IMR-90 (cell line): ENCODE data around the gene SSNA1. TPM values are rescaled to one million over a fixed set of nuclear protein-coding genes. Genes with fewer than 3 reads are reported as not detected.

Source experiments
- ATAC-seq: fragments of 200-7000 bp; cut with Tn5 transposase; 2 replicates; pipeline ENCODE4 v1.9.1; 2020; ENCODE audit warnings: low read depth, mild to moderate bottlenecking, moderate library complexity
- BruUV-seq: library from RNA; stranded (reverse); fragments of 400-500 nt; replicated peaks from 2 replicates; lab custom pipeline; 2021; lab: Mats Ljungman, UMichigan
- CTCF ChIA-PET: fragments of 300-600 bp; formaldehyde crosslinking; extraction: SDS; loops from one replicate; lab custom pipeline; 2021; ENCODE audit warnings: antibody characterized with exemption; lab: Yijun Ruan, JAX
- POLR2A ChIA-PET: fragments of 300-600 bp; sonication (Branson Sonifier 250); formaldehyde crosslinking; loops from one replicate; lab custom pipeline; 2022; ENCODE audit warnings: antibody characterized with exemption; ENCODE audit not compliant: unreplicated experiment; lab: Charles Lee
- DNase-seq: peaks from one replicate; pipeline ENCODE4 v3.0.0; 2013
- H2AFZ ChIP-seq: replicated peaks from 2 replicates; pipeline ENCODE3; 2013; ENCODE audit warnings: low read length, mild to moderate bottlenecking; ENCODE audit not compliant: poor library complexity
- H2AK5ac ChIP-seq: 2 replicates; pipeline ENCODE4 v1.6.1; 2013; ENCODE audit warnings: low read depth, low read length, inconsistent platforms
- H2AK9ac ChIP-seq: replicated peaks from 2 replicates; pipeline ENCODE3; 2013; ENCODE audit warnings: mild to moderate bottlenecking, low read depth, low read length, moderate library complexity; ENCODE audit not compliant: poor library complexity
- H2BK120ac ChIP-seq: 2 replicates; pipeline ENCODE4 v1.6.1; 2013; ENCODE audit warnings: low read depth, low read length, inconsistent platforms
- H2BK15ac ChIP-seq: 3 replicates; pipeline ENCODE4 v1.6.1; 2013; ENCODE audit warnings: low read depth, low read length, inconsistent platforms
- H2BK20ac ChIP-seq: 2 replicates; pipeline ENCODE4 v1.6.1; 2013; ENCODE audit warnings: low read depth, mild to moderate bottlenecking, inconsistent platforms, low read length, moderate library complexity
- H2BK5ac ChIP-seq: 2 replicates; pipeline ENCODE4 v1.6.1; 2013; ENCODE audit warnings: mild to moderate bottlenecking, low read depth, low read length, inconsistent platforms; ENCODE audit not compliant: poor library complexity, severe bottlenecking
- H3K14ac ChIP-seq: replicated peaks from 2 replicates; pipeline ENCODE4 v1.6.1; 2013; ENCODE audit warnings: low read depth, low read length, inconsistent platforms
- H3K18ac ChIP-seq: 2 replicates; pipeline ENCODE4 v1.6.1; 2013; ENCODE audit warnings: low read depth, low read length, control low read depth
- H3K23ac ChIP-seq: 2 replicates; pipeline ENCODE4 v1.6.1; 2013; ENCODE audit warnings: low read depth, low read length, inconsistent platforms
- H3K27ac ChIP-seq: 2 replicates; pipeline ENCODE4 v1.5.1; 2013; ENCODE audit warnings: mild to moderate bottlenecking, control low read depth, low read length; ENCODE audit not compliant: insufficient read depth
- H3K27me3 ChIP-seq: 2 replicates; pipeline ENCODE4 v1.6.1; 2013; ENCODE audit warnings: low read length; ENCODE audit not compliant: control insufficient read depth, insufficient read depth
- H3K36me3 ChIP-seq: 2 replicates; pipeline ENCODE4 v1.6.1; 2013; ENCODE audit warnings: low read length, mixed read lengths; ENCODE audit not compliant: control insufficient read depth, insufficient read depth
- H3K4ac ChIP-seq: 2 replicates; pipeline ENCODE4 v1.6.1; 2013; ENCODE audit warnings: low read depth, low read length, inconsistent platforms
- H3K4me1 ChIP-seq: 2 replicates; pipeline ENCODE4 v1.6.1; 2013; ENCODE audit warnings: low read length, mixed read lengths; ENCODE audit not compliant: control insufficient read depth, insufficient read depth
- H3K4me2 ChIP-seq: 2 replicates; pipeline ENCODE4 v1.6.1; 2013; ENCODE audit warnings: low read depth, mild to moderate bottlenecking, control low read depth, low read length, moderate library complexity
- H3K4me3 ChIP-seq: 2 replicates; pipeline ENCODE4 v1.5.1; 2013; ENCODE audit warnings: low read depth, mild to moderate bottlenecking, control low read depth, low read length, moderate library complexity; ENCODE audit not compliant: insufficient read depth
- H3K56ac ChIP-seq: 2 replicates; pipeline ENCODE4 v1.6.1; 2013; ENCODE audit warnings: low read length, inconsistent platforms; ENCODE audit not compliant: insufficient read depth; ENCODE audit errors: extremely low read depth
- H3K79me1 ChIP-seq, 2 experiments: 2 replicates each; pipeline ENCODE4 v1.6.1; 2013; ENCODE audit warnings: low read length in 2 of 2, inconsistent platforms in 1 of 2, low read depth in 1 of 2
- H3K9ac ChIP-seq: 2 replicates; pipeline ENCODE4 v1.6.1; 2013; ENCODE audit warnings: low read depth, low read length, control low read depth
- H3K9me1 ChIP-seq: 2 replicates; pipeline ENCODE4 v1.6.1; 2013; ENCODE audit warnings: low read length, inconsistent platforms; ENCODE audit not compliant: insufficient read depth
- H3K9me3 ChIP-seq: 2 replicates; pipeline ENCODE4 v1.6.1; 2013; ENCODE audit warnings: low read length; ENCODE audit not compliant: control insufficient read depth, insufficient read depth
- H4K20me1 ChIP-seq: 2 replicates; pipeline ENCODE4 v1.6.1; 2013; ENCODE audit warnings: low read length, inconsistent platforms; ENCODE audit not compliant: insufficient read depth
- H4K5ac ChIP-seq: 2 replicates; pipeline ENCODE4 v1.6.1; 2013; ENCODE audit warnings: mild to moderate bottlenecking, low read depth, low read length, control low read depth
- H4K8ac ChIP-seq, 2 experiments: 2 replicates each; pipeline ENCODE4 v1.6.1; 2013; ENCODE audit warnings: low read depth in 2 of 2, low read length in 2 of 2, control low read depth in 1 of 2, inconsistent platforms in 1 of 2
- H4K91ac ChIP-seq: 2 replicates; pipeline ENCODE4 v1.6.1; 2013; ENCODE audit warnings: low read depth, low read length, inconsistent platforms; ENCODE audit not compliant: insufficient read depth
- BHLHE40 ChIP-seq: fragments of 150-350 bp; IDR thresholded peaks from 2 replicates; pipeline ENCODE4 v1.6.1; 2016; ENCODE audit warnings: mild to moderate bottlenecking, low read depth, low read length
- CEBPB ChIP-seq: IDR thresholded peaks from 2 replicates; pipeline ENCODE4 v1.6.1; 2012; ENCODE audit warnings: low read depth, low read length, improper control_type of control experiment
- CHD1 ChIP-seq: IDR thresholded peaks from 2 replicates; pipeline ENCODE4 v1.6.1; 2012; ENCODE audit warnings: low read depth, low read length, improper control_type of control experiment
- FOS ChIP-seq: fragments of 150-350 bp; IDR thresholded peaks from 2 replicates; pipeline ENCODE4 v1.6.1; 2016; ENCODE audit warnings: low read depth, low read length
- MAFK ChIP-seq: IDR thresholded peaks from 2 replicates; pipeline ENCODE4 v1.6.1; 2012; ENCODE audit warnings: low read depth, low read length, improper control_type of control experiment
- MAZ ChIP-seq: IDR thresholded peaks from 2 replicates; pipeline ENCODE4 v1.6.1; 2012; ENCODE audit warnings: low read depth, mild to moderate bottlenecking, low read length, improper control_type of control experiment, moderate library complexity, borderline replicate concordance
- MXI1 ChIP-seq: IDR thresholded peaks from 2 replicates; pipeline ENCODE4 v1.6.1; 2012; ENCODE audit warnings: low read depth, mild to moderate bottlenecking, low read length, moderate library complexity, borderline replicate concordance
- NFE2L2 ChIP-seq: fragments of 150-350 bp; IDR thresholded peaks from 2 replicates; pipeline ENCODE4 v1.6.1; 2016; ENCODE audit warnings: low read depth, mild to moderate bottlenecking, low read length
- POLR2A ChIP-seq: IDR thresholded peaks from 2 replicates; pipeline ENCODE4 v1.6.1; 2012; ENCODE audit warnings: mild to moderate bottlenecking, low read depth, low read length
- RAD21 ChIP-seq: IDR thresholded peaks from 2 replicates; pipeline ENCODE4 v1.6.1; 2012; ENCODE audit warnings: low read length, improper control_type of control experiment
- RCOR1 ChIP-seq: IDR thresholded peaks from 2 replicates; pipeline ENCODE4 v1.6.1; 2012; ENCODE audit warnings: mild to moderate bottlenecking, low read length, improper control_type of control experiment; ENCODE audit not compliant: insufficient replicate concordance
- RFX5 ChIP-seq: IDR thresholded peaks from 2 replicates; pipeline ENCODE4 v1.8.0; 2012; ENCODE audit warnings: low read depth, mild to moderate bottlenecking, low read length, moderate library complexity
- SMC3 ChIP-seq: fragments of 150-350 bp; IDR thresholded peaks from 2 replicates; pipeline ENCODE4 v1.6.1; 2016; ENCODE audit warnings: low read depth, mild to moderate bottlenecking, antibody characterized with exemption, low read length, moderate library complexity
- WGBS, 2 experiments: methylation state at CpG; one replicate each; pipeline versions ENCODE4 v1.1.5 to v1.1.7; 2013; ENCODE audit warnings: missing lambda C conversion rate in 2 of 2; ENCODE audit not compliant: insufficient read length in 1 of 2; ENCODE audit errors: extremely low coverage in 2 of 2; 5-methylcytosine and 5-hydroxymethylcytosine counted together
- dilution Hi-C: fragments of 300-500 bp; cut with HindIII; formaldehyde crosslinking; loops from one replicate; pipeline ENCODE4 v1.14.3; 2018; ENCODE audit warnings: low sequenced_read_pairs; ENCODE audit not compliant: unreplicated experiment
- in situ Hi-C: fragments of 300-500 bp; cut with MboI; formaldehyde crosslinking; loops from 3 replicates; pipeline ENCODE4 v1.14.3; 2019; ENCODE audit warnings: low sequenced_read_pairs, inconsistent platforms, mixed read lengths
- intact Hi-C: fragments of 100-400 bp; cut with micrococcal nuclease; formaldehyde crosslinking; loops from 2 replicates; pipeline ENCODE4 v1.10.0; 2022
- polyA plus RNA-seq, 3 experiments: library from polyadenylated mRNA; depleted of rRNA; stranded (reverse); fragments of >200 nt; gene quantifications; 2 replicates each; pipeline ENCODE4 v1.2.3, GENCODE V29; 2012; ENCODE audit warnings: low replicate concordance in 1 of 3
- total RNA-seq: library from RNA; depleted of rRNA; stranded (reverse); fragments of >200 nt; gene quantifications from 2 replicates; pipeline ENCODE4 v1.2.3, GENCODE V29; 2012
- TF ChIP-seq, protein P1 (sequence below): fragments of 150-350 bp; IDR thresholded peaks from 2 replicates; pipeline ENCODE4 v1.6.1; 2016; ENCODE audit warnings: low read depth, mild to moderate bottlenecking, low read length, moderate library complexity, borderline replicate concordance
- TF ChIP-seq, protein P2 (sequence below): conservative IDR thresholded peaks from 2 replicates; pipeline ENCODE4 v1.5.1; 2012; ENCODE audit warnings: mild to moderate bottlenecking, low read depth, low read length, improper control_type of control experiment
- TF ChIP-seq, protein P3 (sequence below): fragments of 150-350 bp; IDR thresholded peaks from 2 replicates; pipeline ENCODE4 v1.6.1; 2017; ENCODE audit warnings: mild to moderate bottlenecking, antibody characterized with exemption, low read length, low read depth

The SSNA1 gene
- total and polyA plus RNA-seq, 2 of the 4 experiments (the other 2 are of a cell fraction), result 55.7 to 86.7 TPM

DNA sequence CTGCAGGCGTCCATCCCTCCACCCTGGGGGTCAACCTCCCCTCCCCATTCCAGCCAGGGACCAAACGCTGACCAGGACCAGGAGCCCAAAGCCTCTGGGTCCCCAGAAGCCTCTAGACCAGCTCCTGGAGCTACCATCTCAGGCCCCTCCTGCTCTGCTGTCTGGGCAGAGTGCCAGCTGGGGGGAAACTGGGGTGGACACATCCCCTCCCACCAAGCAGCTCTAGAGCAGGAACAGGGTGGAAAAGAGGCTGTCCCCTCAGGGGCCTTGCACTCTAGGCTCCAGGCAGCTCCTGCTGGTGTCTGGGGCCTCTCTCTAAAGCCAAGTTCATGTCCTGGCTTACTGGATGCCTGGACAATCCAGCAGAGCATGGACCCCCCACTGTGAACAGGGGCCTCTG is 4.4 kb downstream of the SSNA1 start:
- Histone ChIP-seq H2AK5ac (no peak overlapping the region), H3K9me3 (no peaks in the 10 kb centered on the region), H3K79me1 (peaks cover 5 to 72% of the 10 kb centered on the region in 2 experiments), H3K9ac (no peak overlapping the region), H2AFZ (no peak overlapping the region), H4K8ac (no peak overlapping the region), H2BK120ac (no peak overlapping the region), H3K4me1 (peaks cover 11% of the 10 kb centered on the region), H3K27me3 (no peaks in the 10 kb centered on the region), H3K14ac (no peak overlapping the region), H3K4ac (no peak overlapping the region), H4K5ac (no peak overlapping the region), H3K9me1 (no peaks in the 10 kb centered on the region), H3K56ac (no peak overlapping the region), H4K91ac (no peak overlapping the region), H2BK15ac (no peak overlapping the region), H3K4me3 (no peak overlapping the region), H3K23ac (no peak overlapping the region), H4K20me1 (peaks cover 36% of the 10 kb centered on the region), H3K27ac (no peak overlapping the region), H3K18ac (no peak overlapping the region), H2BK5ac (no peak overlapping the region), H2BK20ac (no peak overlapping the region), H2AK9ac (no peak overlapping the region), H3K4me2 (no peak overlapping the region), H3K36me3 (peaks cover 26% of the 10 kb centered on the region)
- DNase-seq (no peak), ATAC-seq (no peak)
- BruUV-seq, result no TSS peak
- intact Hi-C loops, result no loop called here
- WGBS, 2 experiments, result no CpG with 5 or more reads among the region's 2 CpGs
- ChIA-PET POLR2A (no interaction called here), CTCF (no interaction called here)
- no peak for TF ChIP-seq MAFK
- no peak for TF ChIP-seq RAD21
- TF ChIP-seq RCOR1, result no peak
- no peak for TF ChIP-seq NFE2L2
- TF ChIP-seq MAZ, result no peak
- TF ChIP-seq, protein P1, sequence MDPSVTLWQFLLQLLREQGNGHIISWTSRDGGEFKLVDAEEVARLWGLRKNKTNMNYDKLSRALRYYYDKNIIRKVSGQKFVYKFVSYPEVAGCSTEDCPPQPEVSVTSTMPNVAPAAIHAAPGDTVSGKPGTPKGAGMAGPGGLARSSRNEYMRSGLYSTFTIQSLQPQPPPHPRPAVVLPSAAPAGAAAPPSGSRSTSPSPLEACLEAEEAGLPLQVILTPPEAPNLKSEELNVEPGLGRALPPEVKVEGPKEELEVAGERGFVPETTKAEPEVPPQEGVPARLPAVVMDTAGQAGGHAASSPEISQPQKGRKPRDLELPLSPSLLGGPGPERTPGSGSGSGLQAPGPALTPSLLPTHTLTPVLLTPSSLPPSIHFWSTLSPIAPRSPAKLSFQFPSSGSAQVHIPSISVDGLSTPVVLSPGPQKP, result no peak
- TF ChIP-seq FOS, result no peak
- no peak for TF ChIP-seq BHLHE40
- TF ChIP-seq, protein P2, sequence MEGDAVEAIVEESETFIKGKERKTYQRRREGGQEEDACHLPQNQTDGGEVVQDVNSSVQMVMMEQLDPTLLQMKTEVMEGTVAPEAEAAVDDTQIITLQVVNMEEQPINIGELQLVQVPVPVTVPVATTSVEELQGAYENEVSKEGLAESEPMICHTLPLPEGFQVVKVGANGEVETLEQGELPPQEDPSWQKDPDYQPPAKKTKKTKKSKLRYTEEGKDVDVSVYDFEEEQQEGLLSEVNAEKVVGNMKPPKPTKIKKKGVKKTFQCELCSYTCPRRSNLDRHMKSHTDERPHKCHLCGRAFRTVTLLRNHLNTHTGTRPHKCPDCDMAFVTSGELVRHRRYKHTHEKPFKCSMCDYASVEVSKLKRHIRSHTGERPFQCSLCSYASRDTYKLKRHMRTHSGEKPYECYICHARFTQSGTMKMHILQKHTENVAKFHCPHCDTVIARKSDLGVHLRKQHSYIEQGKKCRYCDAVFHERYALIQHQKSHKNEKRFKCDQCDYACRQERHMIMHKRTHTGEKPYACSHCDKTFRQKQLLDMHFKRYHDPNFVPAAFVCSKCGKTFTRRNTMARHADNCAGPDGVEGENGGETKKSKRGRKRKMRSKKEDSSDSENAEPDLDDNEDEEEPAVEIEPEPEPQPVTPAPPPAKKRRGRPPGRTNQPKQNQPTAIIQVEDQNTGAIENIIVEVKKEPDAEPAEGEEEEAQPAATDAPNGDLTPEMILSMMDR, result no peak
- no peak for TF ChIP-seq CHD1
- TF ChIP-seq, protein P3, sequence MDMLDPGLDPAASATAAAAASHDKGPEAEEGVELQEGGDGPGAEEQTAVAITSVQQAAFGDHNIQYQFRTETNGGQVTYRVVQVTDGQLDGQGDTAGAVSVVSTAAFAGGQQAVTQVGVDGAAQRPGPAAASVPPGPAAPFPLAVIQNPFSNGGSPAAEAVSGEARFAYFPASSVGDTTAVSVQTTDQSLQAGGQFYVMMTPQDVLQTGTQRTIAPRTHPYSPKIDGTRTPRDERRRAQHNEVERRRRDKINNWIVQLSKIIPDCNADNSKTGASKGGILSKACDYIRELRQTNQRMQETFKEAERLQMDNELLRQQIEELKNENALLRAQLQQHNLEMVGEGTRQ, result no peak
- no peak for TF ChIP-seq RFX5
- no peak for TF ChIP-seq SMC3
- TF ChIP-seq POLR2A, result no peak
- no peak for TF ChIP-seq MXI1
- TF ChIP-seq CEBPB, result no peak
- in situ Hi-C loops, result no loop called here
- dilution Hi-C loops, result no loop called here
